DND-41 (cell line): ENCODE measurements around the gene ZFYVE28.

Source experiments
- CTCF ChIP-seq: IDR thresholded peaks from 2 replicates; pipeline ENCODE4 v1.5.1; 2012; ENCODE audit warnings: borderline replicate concordance, low read length, moderate library complexity, mild to moderate bottlenecking; ENCODE audit not compliant: poor library complexity, severe bottlenecking; ENCODE audit errors: extremely low read depth
- EZH2 ChIP-seq: IDR thresholded peaks from 3 replicates; pipeline ENCODE4 v1.6.1; 2012; ENCODE audit warnings: borderline replicate concordance, low read depth, mild to moderate bottlenecking, moderate library complexity, low read length, inconsistent platforms; ENCODE audit not compliant: severe bottlenecking

GRCh38 chr4:2350982-2351381 is 67.5 kb downstream of the ZFYVE28 start:
- TF ChIP-seq CTCF (no peak), EZH2 (no peak)
